ENCODE results near the gene FAM98A. TPM values are rescaled to one million over a fixed set of nuclear protein-coding genes. Genes with fewer than 3 reads are reported as not detected.

FAM98A gene
- total and polyA plus RNA-seq, 9 of the 15 experiments (the other 6 are each of a cell fraction or from before 2014, with no cell fraction given): 16.5 to 238 (median 44.6) TPM

DNA sequence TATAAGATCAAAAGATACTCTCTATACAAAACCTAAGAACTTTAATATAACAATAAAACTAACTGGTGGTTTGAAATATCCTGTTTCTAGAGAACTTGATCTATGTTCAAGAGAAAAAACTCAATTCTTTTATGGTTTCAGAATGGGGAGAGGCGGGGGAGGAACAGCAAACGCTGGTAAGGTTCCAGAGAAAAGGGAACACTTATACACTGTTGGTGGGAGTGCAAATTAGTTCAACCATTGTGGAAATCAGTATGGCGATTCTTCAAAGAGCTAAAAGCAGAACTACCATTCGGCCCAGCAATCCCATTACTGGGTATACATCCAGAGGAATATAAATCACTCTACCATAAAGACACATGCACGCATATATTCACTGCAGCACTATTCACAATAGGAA is 17.2 kb downstream of the FAM98A start:
- CTCF ChIA-PET (ENCODE audit: low intra/inter-chr PET ratio): no interaction called here
- Histone ChIP-seq H3K4me3 (no peak overlapping the region), H3K27ac (ENCODE audit: extremely low read depth, low read depth, low read length) (no peak overlapping the region), H4K20me1 (replicated peaks; ENCODE audit: control insufficient read depth, insufficient read depth, low read length) (no peaks in the 10 kb centered on the region), H3K9me1 (ENCODE audit: control insufficient read depth, insufficient read depth, low read length) (no peaks in the 10 kb centered on the region), H3K9ac (ENCODE audit: insufficient read depth in 1 of 2, low read depth in 2 of 2, low read length in 2 of 2) (no peak overlapping the region), H3K4me1 (replicated peaks in 1 of 2; ENCODE audit: control insufficient read depth in 2 of 2, insufficient read depth in 2 of 2, low read length in 2 of 2) (no peaks in the 10 kb centered on the region), H3K9me3 (replicated peaks; ENCODE audit: control insufficient read depth, insufficient read depth, low read depth, low read length) (no peaks in the 10 kb centered on the region), H3K36me3 (ENCODE audit: control insufficient read depth, insufficient read depth, low read length) (peaks cover 38% of the 10 kb centered on the region), H2AFZ (ENCODE audit: low read depth, low read length) (no peak overlapping the region), H3K79me2 (ENCODE audit: control insufficient read depth, insufficient read depth, low read length) (no peaks in the 10 kb centered on the region), H3K27me3 (ENCODE audit: control insufficient read depth in 2 of 2, insufficient read depth in 2 of 2, low read length in 2 of 2) (no peaks in the 10 kb centered on the region), H3K4me2 (ENCODE audit: insufficient read depth, low read length) (no peak overlapping the region)
- no peak for DNase-seq (ENCODE audit: extremely low read depth in 1 of 4, low spot score in 3 of 4)
- POLR2A ChIA-PET: no interaction called here
- no TSS peak for BruUV-seq (replicated peaks)
- TF ChIP-seq GTF2E2 (tag; IDR thresholded peaks at IDR 0.05) (no peak), ZFP30 (CRISPR knock-in tag; IDR thresholded peaks at IDR 0.05; ENCODE audit: borderline replicate concordance) (no peak), NCOA6 (IDR thresholded peaks at IDR 0.05) (no peak), ZNF764 (CRISPR knock-in tag; IDR thresholded peaks at IDR 0.05; ENCODE audit: low read depth) (no peak), RAD21 (CRISPR knock-in tag; conservative IDR thresholded peaks at IDR 0.05 in 1 of 2, IDR thresholded peaks at IDR 0.05 in 1 of 2) (no peak), NUFIP1 (IDR thresholded peaks at IDR 0.05; ENCODE audit: partially characterized antibody) (no peak), HNRNPL (IDR thresholded peaks at IDR 0.05; ENCODE audit: low read depth, low read length) (no peak), XRCC4 (IDR thresholded peaks at IDR 0.05; ENCODE audit: extremely low read depth, insufficient read depth, insufficient read length) (no peak), ZNF586 (CRISPR knock-in tag; conservative IDR thresholded peaks at IDR 0.05) (no peak), HLTF (IDR thresholded peaks at IDR 0.05) (no peak), ZNF121 (CRISPR knock-in tag; conservative IDR thresholded peaks at IDR 0.05) (no peak), MAZ (CRISPR knock-in tag; conservative IDR thresholded peaks at IDR 0.05 in 1 of 2, IDR thresholded peaks at IDR 0.05 in 1 of 2) (no peak), SMARCE1 (IDR thresholded peaks at IDR 0.05) (no peak), ZNF197 (CRISPR knock-in tag; IDR thresholded peaks at IDR 0.05; ENCODE audit: low read depth) (no peak), ZKSCAN3 (CRISPR knock-in tag; IDR thresholded peaks at IDR 0.05) (no peak)
- TF ChIP-seq, protein P1, sequence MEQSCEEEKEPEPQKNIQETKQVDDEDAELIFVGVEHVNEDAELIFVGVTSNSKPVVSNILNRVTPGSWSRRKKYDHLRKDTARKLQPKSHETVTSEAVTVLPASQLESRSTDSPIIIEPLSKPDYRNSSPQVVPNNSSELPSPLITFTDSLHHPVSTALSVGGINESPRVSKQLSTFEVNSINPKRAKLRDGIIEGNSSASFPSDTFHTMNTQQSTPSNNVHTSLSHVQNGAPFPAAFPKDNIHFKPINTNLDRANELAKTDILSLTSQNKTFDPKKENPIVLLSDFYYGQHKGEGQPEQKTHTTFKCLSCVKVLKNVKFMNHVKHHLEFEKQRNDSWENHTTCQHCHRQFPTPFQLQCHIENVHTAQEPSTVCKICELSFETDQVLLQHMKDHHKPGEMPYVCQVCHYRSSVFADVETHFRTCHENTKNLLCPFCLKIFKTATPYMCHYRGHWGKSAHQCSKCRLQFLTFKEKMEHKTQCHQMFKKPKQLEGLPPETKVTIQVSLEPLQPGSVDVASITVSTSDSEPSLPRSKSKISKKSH (CRISPR knock-in tag; IDR thresholded peaks at IDR 0.05): no peak
- FAIRE-seq: no peak
- 73% methylated on average over 5 of the region's 5 CpGs for WGBS (ENCODE audit: insufficient coverage, low coverage, missing lambda C conversion rate)
- in situ Hi-C loops (cut with MboI) (loop anchor here (25.0 kb wide), 3 partner anchors 170 to 820 kb away; partner anchors contain the start of gene LTBP1), intact Hi-C loops (cut with micrococcal nuclease) (loop anchor here (2.0 to 10.0 kb wide), 4 partner anchors 137 to 1027 kb away; no protein-coding TSS in a partner anchor)
- no peak for ATAC-seq
